GM12873 (cell line): ENCODE results near the gene GAB1.

Source experiments
- TF ChIP-seq, protein P1 (sequence below): IDR thresholded peaks from 2 replicates; pipeline ENCODE4 v1.5.1; 2012; ENCODE audit warnings: low read depth, mild to moderate bottlenecking, moderate library complexity, low read length, control low read depth; ENCODE audit not compliant: insufficient read depth; ENCODE audit errors: missing control alignments

Gene GAB1

DNA sequence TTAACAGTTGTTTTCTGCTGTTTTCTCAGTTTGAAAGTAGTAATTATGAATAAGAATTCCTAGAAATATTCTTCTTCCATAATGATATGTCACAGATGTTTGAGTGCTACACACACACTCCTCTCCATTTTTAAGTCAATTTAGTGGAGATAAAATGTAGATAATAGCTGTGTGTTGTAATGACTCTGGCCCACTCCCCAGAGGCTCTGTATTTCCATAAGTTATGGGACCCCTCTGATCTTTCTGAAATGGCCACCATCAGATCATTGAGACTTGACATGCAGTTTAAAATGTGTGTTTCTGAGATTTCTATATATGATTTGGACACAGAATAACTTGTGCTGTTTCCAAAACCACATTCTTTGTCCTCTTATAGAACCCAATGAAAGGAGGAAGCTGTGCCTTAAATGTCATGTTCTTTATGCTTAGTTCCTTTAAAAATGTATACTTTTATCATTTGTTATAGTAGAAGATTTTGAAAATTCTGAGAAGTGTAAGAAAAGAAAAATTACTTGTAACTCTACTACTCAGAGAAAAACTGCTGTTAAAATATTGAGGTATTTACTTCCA, 46.4 kb downstream of the GAB1 start:
- TF ChIP-seq, protein P1, sequence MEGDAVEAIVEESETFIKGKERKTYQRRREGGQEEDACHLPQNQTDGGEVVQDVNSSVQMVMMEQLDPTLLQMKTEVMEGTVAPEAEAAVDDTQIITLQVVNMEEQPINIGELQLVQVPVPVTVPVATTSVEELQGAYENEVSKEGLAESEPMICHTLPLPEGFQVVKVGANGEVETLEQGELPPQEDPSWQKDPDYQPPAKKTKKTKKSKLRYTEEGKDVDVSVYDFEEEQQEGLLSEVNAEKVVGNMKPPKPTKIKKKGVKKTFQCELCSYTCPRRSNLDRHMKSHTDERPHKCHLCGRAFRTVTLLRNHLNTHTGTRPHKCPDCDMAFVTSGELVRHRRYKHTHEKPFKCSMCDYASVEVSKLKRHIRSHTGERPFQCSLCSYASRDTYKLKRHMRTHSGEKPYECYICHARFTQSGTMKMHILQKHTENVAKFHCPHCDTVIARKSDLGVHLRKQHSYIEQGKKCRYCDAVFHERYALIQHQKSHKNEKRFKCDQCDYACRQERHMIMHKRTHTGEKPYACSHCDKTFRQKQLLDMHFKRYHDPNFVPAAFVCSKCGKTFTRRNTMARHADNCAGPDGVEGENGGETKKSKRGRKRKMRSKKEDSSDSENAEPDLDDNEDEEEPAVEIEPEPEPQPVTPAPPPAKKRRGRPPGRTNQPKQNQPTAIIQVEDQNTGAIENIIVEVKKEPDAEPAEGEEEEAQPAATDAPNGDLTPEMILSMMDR, result no peak

DNA sequence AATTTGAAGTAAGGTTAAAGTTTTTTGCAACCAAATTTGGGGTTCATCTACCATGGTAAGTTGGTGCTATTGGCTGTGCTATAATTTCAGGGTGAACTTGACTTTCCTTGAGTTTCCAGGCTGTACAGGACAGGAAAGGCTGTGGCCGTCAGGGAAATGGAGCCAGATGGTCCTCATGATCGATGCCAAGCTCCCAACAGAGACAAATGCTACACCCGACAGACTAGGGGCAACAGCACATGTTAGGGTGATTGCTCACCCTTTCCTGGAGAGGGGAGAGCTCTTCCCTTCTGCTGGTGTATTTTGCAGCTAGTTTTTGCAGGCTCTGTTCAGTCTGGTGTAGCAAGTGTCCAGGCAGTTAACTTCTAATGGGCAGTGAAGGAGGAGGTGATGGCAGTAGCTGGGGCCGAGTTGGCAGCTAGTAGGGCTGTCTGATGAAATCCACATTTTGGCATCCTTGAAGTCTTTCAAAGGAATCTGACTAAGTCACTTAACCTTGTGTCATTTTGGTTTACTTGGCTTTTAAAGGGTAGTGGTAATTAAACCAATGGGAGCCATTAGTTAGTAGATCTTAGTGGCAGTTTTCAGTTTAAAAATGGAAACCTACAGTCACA, 47.8 kb downstream of the GAB1 start:
- TF ChIP-seq, protein P1, result no peak

DNA sequence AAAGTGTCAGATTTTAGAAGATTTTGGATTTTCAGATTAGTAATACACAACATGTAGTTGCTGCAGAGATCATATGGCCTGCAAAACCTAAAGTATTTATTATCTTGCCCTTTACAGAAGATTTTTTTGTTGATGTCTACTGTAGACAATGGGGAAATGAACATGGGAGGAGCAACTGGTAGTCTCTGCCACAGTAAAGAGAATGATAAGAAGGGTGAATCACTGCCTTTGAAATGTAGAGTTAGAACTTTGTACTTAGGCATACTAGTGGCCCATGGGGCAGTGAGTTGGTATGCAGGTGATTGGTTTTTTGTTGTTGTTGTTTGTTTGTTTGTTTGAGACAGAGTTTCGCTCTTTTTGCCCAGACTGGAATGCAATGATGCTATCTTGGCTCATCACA, 50.1 kb downstream of the GAB1 start:
- TF ChIP-seq, protein P1, result no peak

DNA sequence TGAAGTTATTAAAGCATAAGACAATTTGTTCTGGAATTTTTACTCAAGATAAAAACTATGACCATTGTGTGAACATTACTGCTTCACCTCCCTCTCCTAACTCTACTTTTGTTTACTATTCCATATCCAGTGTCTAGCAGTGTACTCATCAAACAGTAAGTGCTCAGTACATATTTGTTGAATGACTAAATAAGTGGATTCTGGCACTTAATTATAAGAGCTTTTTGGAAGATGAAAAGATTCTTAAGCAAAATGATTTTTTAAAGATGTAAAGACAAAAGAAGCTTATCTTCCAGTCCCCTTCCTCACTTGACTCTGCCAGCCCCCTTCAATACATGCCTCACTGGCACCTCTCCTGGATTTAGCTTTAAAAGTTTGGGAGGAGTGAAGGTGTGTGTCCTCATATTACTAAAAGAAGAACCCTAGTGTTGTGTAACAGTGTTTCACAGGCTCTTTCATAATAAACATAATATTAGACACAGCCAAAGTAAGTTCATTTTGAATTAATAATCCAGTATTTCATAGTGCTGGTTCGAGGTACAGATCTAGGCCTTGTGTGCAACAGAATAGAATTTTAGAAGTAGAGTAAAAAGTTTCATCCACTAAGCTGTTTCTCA, 53.0 kb downstream of the GAB1 start:
- TF ChIP-seq, protein P1, result no peak

DNA sequence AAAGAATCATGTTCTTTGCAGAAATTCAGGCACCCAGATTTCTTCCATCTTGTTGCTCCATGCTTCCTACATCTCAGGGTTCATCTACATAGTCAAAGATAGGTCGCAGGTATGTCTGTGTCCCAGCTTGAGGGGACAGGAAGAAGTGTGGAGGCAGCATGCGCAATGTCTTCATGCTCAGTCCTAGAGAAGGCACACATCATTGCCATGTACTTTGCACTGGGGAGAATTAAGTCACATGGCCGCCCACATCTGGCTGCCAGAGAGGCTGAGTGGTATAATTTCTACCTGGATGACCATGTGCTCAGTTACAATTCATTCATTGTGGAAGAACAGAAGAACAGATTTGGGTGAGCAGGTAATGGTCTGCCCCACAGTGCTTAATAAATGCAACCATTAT, 54.1 kb downstream of the GAB1 start:
- TF ChIP-seq, protein P1, result no peak

DNA sequence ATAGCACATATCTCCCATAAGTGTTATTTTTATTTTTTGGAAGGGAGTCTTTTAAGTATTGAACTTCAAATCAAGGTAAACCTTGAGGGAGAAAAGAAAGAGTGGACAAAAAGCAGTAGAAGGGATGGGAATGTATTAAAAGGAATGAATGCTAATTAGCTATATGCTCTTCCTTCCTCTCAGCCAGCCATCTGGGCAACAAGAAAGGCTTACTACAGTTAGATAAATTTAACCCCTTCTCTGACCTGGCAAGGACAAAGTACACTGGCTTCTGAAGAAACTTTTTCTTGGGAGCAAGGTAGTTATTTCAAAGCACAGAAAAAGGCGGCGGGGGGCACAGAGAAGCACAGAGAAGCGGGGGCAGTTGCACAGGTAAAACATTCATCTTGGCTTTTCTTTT, 54.6 kb downstream of the GAB1 start:
- TF ChIP-seq, protein P1, result no peak

DNA sequence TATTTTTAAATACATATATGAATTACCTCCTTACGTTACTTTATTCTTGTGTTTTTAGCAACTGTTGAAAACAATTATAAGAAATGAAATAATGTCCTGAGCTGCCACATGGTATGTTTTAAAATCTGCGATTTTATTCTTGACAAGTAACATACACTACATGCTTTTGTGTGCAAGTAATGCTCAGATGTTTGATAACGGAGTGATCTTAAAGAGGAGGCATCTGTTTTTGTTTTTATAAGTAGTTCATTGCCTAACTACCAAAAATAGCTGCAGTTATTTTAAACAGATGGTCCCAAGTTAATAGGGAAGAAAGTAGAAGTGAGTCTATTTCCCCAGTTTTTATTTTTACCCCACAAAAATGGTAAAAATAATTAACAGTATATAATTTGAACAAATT, 55.2 kb downstream of the GAB1 start:
- TF ChIP-seq, protein P1, result no peak
